HCT116 (cell line): ENCODE measurements around the gene SLC2A4. TPM values are rescaled to one million over a fixed set of nuclear protein-coding genes. Genes with fewer than 3 reads are reported as not detected.

ENCODE experiments used
- ATAC-seq: fragments of 200-7000 bp; cut with Tn5 transposase; 2 replicates; pipeline ENCODE4 v1.9.1; 2020; ENCODE audit warnings: mild to moderate bottlenecking, moderate library complexity
- BruUV-seq: library from RNA; stranded (reverse); fragments of 400-500 nt; replicated peaks from 2 replicates; lab custom pipeline; 2021; lab: Mats Ljungman, UMichigan
- CTCF ChIA-PET: fragments of 300-600 bp; sonication (Branson Sonifier 250); formaldehyde crosslinking; loops from one replicate; lab custom pipeline; 2021; ENCODE audit warnings: antibody characterized with exemption; lab: Charles Lee
- POLR2A ChIA-PET: fragments of 300-600, 350-600 bp; sonication (Branson Sonifier 250); formaldehyde crosslinking; loops from one replicate; lab custom pipeline; 2021; ENCODE audit warnings: antibody characterized with exemption; lab: Charles Lee
- RAD21 ChIA-PET, 2 experiments: fragments of 300-600 bp; sonication (Branson Sonifier 250); formaldehyde crosslinking; loops; one replicate each; lab custom pipeline; 2023; ENCODE audit warnings: low total read pairs in 2 of 2; ENCODE audit not compliant: uncharacterized antibody in 2 of 2, unreplicated experiment in 2 of 2, low non-redundant PET in 1 of 2; lab: Charles Lee
- DNase-seq: peaks from one replicate; pipeline ENCODE4 v3.0.0-alpha.2; 2010; ENCODE audit warnings: low read depth, low spot score
- H2AFZ ChIP-seq: fragments of 200-600 bp; shearing (Covaris generic), sonication (generic); 2 replicates; pipeline ENCODE4 v1.6.1; 2017; ENCODE audit warnings: low read depth, mixed run types, mixed read lengths, antibody characterized with exemption, low read length; ENCODE audit not compliant: poor library complexity, severe bottlenecking
- H3K27ac ChIP-seq: 2 replicates; pipeline ENCODE4 v1.5.1; 2012; ENCODE audit warnings: low read depth, low read length
- H3K27me3 ChIP-seq: fragments of 200-600 bp; sonication (generic); 2 replicates; pipeline ENCODE4 v1.6.1; 2016; ENCODE audit warnings: mixed run types, low read length, mixed read lengths; ENCODE audit not compliant: insufficient read depth
- H3K36me3 ChIP-seq, 2 experiments: fragments of 200-500 bp in 1 of 2; fragments of 200-600 bp in 1 of 2; sonication (Bioruptor generic) in 1 of 2; sonication (generic) in 1 of 2; 2 replicates each; pipeline versions ENCODE4 v1.5.1 to v1.6.1; 2014 to 2016; ENCODE audit warnings: low read length in 2 of 2, inconsistent platforms in 1 of 2, mixed read lengths in 1 of 2, mixed run types in 1 of 2; ENCODE audit not compliant: insufficient read depth in 2 of 2, control insufficient read depth in 1 of 2
- H3K4me1 ChIP-seq, 2 experiments: fragments of 200-600 bp in 1 of 2; sonication (generic) in 1 of 2; 2 replicates each; pipeline versions ENCODE4 v1.5.1 to v1.6.1; 2012 to 2017; ENCODE audit warnings: low read length in 2 of 2, inconsistent platforms in 1 of 2, mild to moderate bottlenecking in 1 of 2, mixed read lengths in 1 of 2, mixed run types in 1 of 2, moderate library complexity in 1 of 2; ENCODE audit not compliant: insufficient read depth in 2 of 2, control insufficient read depth in 1 of 2
- H3K4me2 ChIP-seq: fragments of 200-600 bp; sonication (generic); 2 replicates; pipeline ENCODE4 v1.6.1; 2017; ENCODE audit warnings: mixed run types, low read length, mixed read lengths
- H3K4me3 ChIP-seq, 2 experiments: fragments of 200-600 bp in 1 of 2; sonication (generic) in 1 of 2; replicated peaks in 1 of 2; 2 replicates each; pipeline ENCODE4 v1.5.1; 2011 to 2016; ENCODE audit warnings: low read length in 2 of 2, control low read depth in 1 of 2, low read depth in 1 of 2, mild to moderate bottlenecking in 1 of 2, mixed read lengths in 1 of 2, mixed run types in 1 of 2
- H3K79me2 ChIP-seq: fragments of 200-600 bp; sonication (generic); 2 replicates; pipeline ENCODE4 v1.6.1; 2017; ENCODE audit warnings: mild to moderate bottlenecking, mixed run types, low read length, moderate library complexity, mixed read lengths; ENCODE audit not compliant: insufficient read depth
- H3K9ac ChIP-seq: fragments of 200-600 bp; sonication (generic); 2 replicates; pipeline ENCODE4 v1.6.1; 2016; ENCODE audit warnings: low read length, mixed read lengths
- H3K9me2 ChIP-seq: fragments of 200-600 bp; sonication (generic), shearing (Covaris generic); 2 replicates; pipeline ENCODE4 v1.6.1; 2017; ENCODE audit warnings: mixed run types, mild to moderate bottlenecking, moderate library complexity; ENCODE audit not compliant: insufficient read depth
- H3K9me3 ChIP-seq, 2 experiments: fragments of 200-500 bp in 1 of 2; fragments of 200-600 bp in 1 of 2; sonication (Bioruptor generic) in 1 of 2; sonication (generic) in 1 of 2; 2 replicates each; pipeline ENCODE4 v1.6.1; 2014 to 2017; ENCODE audit warnings: low read length in 2 of 2, mixed read lengths in 2 of 2, inconsistent platforms in 1 of 2, low read depth in 1 of 2, mild to moderate bottlenecking in 1 of 2, mixed run types in 1 of 2, moderate library complexity in 1 of 2; ENCODE audit not compliant: control insufficient read depth in 1 of 2, insufficient read depth in 1 of 2
- H4K20me1 ChIP-seq: fragments of 200-600 bp; sonication (generic), shearing (Covaris generic); 2 replicates; pipeline ENCODE4 v1.6.1; 2017; ENCODE audit warnings: mixed run types, mild to moderate bottlenecking, moderate library complexity; ENCODE audit not compliant: insufficient read depth
- FOSL1 ChIP-seq: IDR thresholded peaks from 2 replicates; pipeline ENCODE4 v1.6.1; 2012; ENCODE audit warnings: low read depth
- JUND ChIP-seq: IDR thresholded peaks from 2 replicates; pipeline ENCODE4 v1.6.1; 2012
- POLR2A ChIP-seq: IDR thresholded peaks from 2 replicates; pipeline ENCODE4 v1.7.0; 2011; ENCODE audit warnings: borderline replicate concordance; ENCODE audit not compliant: insufficient read depth, insufficient read length; ENCODE audit errors: extremely low read depth
- POLR2AphosphoS5 ChIP-seq: IDR thresholded peaks from 2 replicates; pipeline ENCODE4 v1.6.1; 2011; ENCODE audit warnings: mild to moderate bottlenecking, low read depth, low read length, moderate library complexity
- REST ChIP-seq: IDR thresholded peaks from 2 replicates; pipeline ENCODE4 v1.6.1; 2012; ENCODE audit warnings: low read depth
- SIN3A ChIP-seq: IDR thresholded peaks from 2 replicates; pipeline ENCODE4 v1.6.1; 2012; ENCODE audit warnings: low read depth
- SRF ChIP-seq: IDR thresholded peaks from 2 replicates; pipeline ENCODE4 v1.6.1; 2012; ENCODE audit warnings: low read depth
- intact Hi-C: fragments of 100-400 bp; cut with micrococcal nuclease; formaldehyde crosslinking; loops from 2 replicates; pipeline ENCODE4 v1.10.0; 2022
- total RNA-seq: library from RNA; stranded (reverse); gene quantifications from one replicate; pipeline ENCODE4 v1.2.1, GENCODE V29; 2021; ENCODE audit not compliant: unreplicated experiment

The SLC2A4 gene
- total RNA-seq, 1 experiment from 2014 or later, result 2.5 TPM

DNA sequence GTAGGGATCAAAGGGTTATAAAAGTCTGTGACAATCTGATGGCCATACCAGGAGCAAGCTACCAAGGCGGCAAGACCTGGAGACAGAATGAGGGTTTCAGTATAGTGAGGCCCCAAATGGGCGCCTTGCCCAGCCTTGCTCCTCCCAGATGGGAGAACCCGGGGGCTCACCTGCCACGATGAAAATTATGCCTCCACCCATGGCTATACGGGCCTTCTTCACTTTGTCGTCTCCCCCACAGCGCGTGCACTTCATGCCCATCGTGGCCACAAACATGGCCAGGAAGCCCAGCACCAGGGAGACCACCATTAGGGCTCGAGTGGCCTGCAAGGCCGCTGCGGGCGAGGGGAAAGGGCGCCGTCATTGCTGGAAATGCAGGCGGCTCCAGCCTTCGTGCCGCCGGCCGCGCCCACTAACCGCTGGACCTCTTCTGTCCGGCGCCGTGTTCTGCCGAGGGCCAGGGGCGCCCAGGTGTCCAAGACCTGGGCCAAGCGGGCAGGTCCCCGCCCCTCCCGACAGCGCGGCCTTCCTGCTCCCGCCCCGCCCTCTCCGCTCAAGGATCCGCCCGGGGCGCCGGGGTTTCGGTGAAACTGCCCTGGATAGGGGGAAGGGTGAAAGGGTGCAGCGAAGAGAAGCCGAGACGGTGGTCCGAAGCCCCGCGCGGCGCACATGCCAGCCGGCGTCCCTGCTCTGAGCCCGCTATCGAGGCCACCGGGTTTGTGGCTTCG lies 20.7 kb upstream of the SLC2A4 start:
- CTCF ChIA-PET, result no interaction called here
- Histone ChIP-seq H3K27ac (peak overlapping the region; percentile 94), H4K20me1 (peaks cover 5% of the 10 kb centered on the region; the same call in 1 of the 2 replicates), H3K27me3 (no peaks in the 10 kb centered on the region), H3K4me3 (peak overlapping the region; percentile 98 to 99), H3K36me3 (peaks cover 9 to 32% of the 10 kb centered on the region in 2 experiments), H3K9me3 (no peaks in the 10 kb centered on the region), H3K79me2 (peaks cover 58% of the 10 kb centered on the region), H2AFZ (no peak overlapping the region), H3K4me1 (peaks cover 33 to 55% of the 10 kb centered on the region in 2 experiments), H3K4me2 (peak overlapping the region; percentile 90), H3K9me2 (no peaks in the 10 kb centered on the region), H3K9ac (peak overlapping the region; percentile 99)
- RAD21 ChIA-PET, result no interaction called here
- POLR2A ChIA-PET, result interaction anchor here (0.7 to 3.0 kb wide), 6 partner anchors 19 to 397 kb away, joined by 3 to 15 read pairs (median 6); partner anchors contain the start of genes ACADVL, DLG4 and GABARAP
- intact Hi-C loops, result loop anchor here (10.0 kb wide), 1 partner anchor 174 kb away; the partner anchor contains the start of genes FGF11 and TMEM102
- DNase-seq, result no peak
- peak; percentile 48 for ATAC-seq
- BruUV-seq, result no TSS peak
- no peak for TF ChIP-seq POLR2A
- peak; percentile 36; the same call in 1 of the 2 replicates for TF ChIP-seq SIN3A
- TF ChIP-seq POLR2AphosphoS5, result peak; percentile 41; the same call in 1 of the 2 replicates
- TF ChIP-seq REST, result no peak
- no peak for TF ChIP-seq SRF
- TF ChIP-seq FOSL1, result no peak
- 0 out of 2 replicates have a peak, but pooled peaks have one; percentile 10 for TF ChIP-seq JUND
